Brain microvascular endothelial cell (primary cell): ENCODE results near the gene PIAS4.

ENCODE experiments used
- DNase-seq: peaks from one replicate; pipeline ENCODE4 v3.0.0-alpha.2; 2020
- H3K27ac ChIP-seq: fragments of 250-450 bp; sonication (Bioruptor Pico); 2 replicates; pipeline ENCODE4 v1.5.1; 2020; ENCODE audit warnings: mild to moderate bottlenecking, moderate library complexity
- H3K27me3 ChIP-seq: fragments of 250-450 bp; sonication (Bioruptor Pico); replicated peaks from 2 replicates; pipeline ENCODE4 v1.5.1; 2020; ENCODE audit warnings: mild to moderate bottlenecking
- H3K36me3 ChIP-seq: fragments of 250-450 bp; sonication (Bioruptor Pico); replicated peaks from 2 replicates; pipeline ENCODE4 v1.5.1; 2020; ENCODE audit warnings: mild to moderate bottlenecking
- H3K4me3 ChIP-seq: 2 replicates; pipeline ENCODE4 v1.5.1; 2011; ENCODE audit warnings: low read depth, mild to moderate bottlenecking, control low read depth, low read length, moderate library complexity
- in situ Hi-C: cut with HindIII; loops from 2 replicates; pipeline ENCODE4 v1.10.0; 2017; ENCODE audit warnings: low sequenced_read_pairs, low pct_ligation_motif_present
- TF ChIP-seq, protein P1 (sequence below): IDR thresholded peaks from 2 replicates; pipeline ENCODE4 v1.5.1; 2011; ENCODE audit warnings: low read depth, mild to moderate bottlenecking, moderate library complexity, low read length, control low read depth, inconsistent platforms; ENCODE audit errors: missing control alignments

PIAS4 gene

DNA sequence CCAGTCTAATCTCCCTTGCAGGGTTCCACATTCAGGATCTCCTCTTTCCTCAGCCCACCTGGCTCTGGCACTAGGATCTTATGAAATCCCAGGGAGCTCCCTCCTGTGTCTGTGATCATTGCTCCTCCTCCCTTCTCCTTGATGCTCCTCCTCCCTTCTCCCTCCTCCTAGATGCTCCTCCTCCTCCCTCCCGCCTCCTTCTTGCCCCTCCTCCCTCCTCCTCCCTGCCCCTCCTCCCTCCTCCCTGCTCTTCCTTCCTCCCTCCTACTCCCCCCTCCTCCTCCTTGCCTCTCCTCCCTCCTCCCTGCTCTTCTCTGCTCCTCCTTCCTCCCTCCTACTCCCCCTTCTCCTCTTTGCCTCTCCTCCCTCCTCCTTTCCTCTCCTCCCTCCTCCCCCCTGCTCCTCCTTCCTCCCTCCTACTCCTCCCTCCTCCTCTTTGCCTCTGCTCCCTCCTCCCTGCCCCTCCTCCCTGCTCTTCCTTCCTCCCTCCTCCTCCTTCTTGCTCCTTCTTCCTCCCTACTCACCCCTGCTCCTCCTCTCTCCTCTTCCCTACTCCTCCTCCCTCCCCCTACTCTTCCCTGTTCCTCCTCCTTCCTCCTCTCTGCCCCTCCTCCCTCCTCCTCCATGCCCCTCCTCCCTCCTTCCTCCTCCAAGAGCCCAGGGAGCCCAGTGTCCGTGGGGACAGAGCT is 74.0 kb downstream of the PIAS4 start:
- Histone ChIP-seq H3K27ac (no peak overlapping the region), H3K27me3 (no peaks in the 10 kb centered on the region), H3K36me3 (no peaks in the 10 kb centered on the region), H3K4me3 (no peak overlapping the region)
- TF ChIP-seq, protein P1, sequence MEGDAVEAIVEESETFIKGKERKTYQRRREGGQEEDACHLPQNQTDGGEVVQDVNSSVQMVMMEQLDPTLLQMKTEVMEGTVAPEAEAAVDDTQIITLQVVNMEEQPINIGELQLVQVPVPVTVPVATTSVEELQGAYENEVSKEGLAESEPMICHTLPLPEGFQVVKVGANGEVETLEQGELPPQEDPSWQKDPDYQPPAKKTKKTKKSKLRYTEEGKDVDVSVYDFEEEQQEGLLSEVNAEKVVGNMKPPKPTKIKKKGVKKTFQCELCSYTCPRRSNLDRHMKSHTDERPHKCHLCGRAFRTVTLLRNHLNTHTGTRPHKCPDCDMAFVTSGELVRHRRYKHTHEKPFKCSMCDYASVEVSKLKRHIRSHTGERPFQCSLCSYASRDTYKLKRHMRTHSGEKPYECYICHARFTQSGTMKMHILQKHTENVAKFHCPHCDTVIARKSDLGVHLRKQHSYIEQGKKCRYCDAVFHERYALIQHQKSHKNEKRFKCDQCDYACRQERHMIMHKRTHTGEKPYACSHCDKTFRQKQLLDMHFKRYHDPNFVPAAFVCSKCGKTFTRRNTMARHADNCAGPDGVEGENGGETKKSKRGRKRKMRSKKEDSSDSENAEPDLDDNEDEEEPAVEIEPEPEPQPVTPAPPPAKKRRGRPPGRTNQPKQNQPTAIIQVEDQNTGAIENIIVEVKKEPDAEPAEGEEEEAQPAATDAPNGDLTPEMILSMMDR, result no peak
- DNase-seq, result no peak
- in situ Hi-C loops, result no loop called here

DNA sequence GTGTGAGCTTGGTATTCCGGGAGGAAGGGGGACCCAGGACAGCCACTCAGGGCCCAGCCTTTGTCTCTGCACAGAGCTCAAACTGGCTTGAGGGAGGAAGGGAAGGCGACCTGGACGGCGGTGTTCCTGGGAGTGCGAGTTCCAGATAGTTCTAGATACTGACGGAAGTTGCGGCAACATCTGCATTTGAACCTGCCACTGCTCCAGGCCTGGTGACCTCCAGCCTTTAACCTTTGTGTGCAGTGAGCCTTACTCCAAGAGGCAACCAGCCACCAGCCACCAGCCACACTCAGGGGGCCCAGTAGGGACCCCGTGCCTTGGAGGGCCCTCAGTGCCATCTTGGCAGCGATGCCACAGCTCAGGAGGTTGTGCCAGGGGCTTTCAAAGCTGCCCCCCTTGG is 74.6 kb downstream of the PIAS4 start:
- H3K27me3 ChIP-seq, result no peaks in the 10 kb centered on the region
- TF ChIP-seq, protein P1, result no peak
- in situ Hi-C loops, result no loop called here
- no peak overlapping the region for H3K27ac ChIP-seq
- no peak for DNase-seq
- no peak overlapping the region for H3K4me3 ChIP-seq
- no peaks in the 10 kb centered on the region for H3K36me3 ChIP-seq

DNA sequence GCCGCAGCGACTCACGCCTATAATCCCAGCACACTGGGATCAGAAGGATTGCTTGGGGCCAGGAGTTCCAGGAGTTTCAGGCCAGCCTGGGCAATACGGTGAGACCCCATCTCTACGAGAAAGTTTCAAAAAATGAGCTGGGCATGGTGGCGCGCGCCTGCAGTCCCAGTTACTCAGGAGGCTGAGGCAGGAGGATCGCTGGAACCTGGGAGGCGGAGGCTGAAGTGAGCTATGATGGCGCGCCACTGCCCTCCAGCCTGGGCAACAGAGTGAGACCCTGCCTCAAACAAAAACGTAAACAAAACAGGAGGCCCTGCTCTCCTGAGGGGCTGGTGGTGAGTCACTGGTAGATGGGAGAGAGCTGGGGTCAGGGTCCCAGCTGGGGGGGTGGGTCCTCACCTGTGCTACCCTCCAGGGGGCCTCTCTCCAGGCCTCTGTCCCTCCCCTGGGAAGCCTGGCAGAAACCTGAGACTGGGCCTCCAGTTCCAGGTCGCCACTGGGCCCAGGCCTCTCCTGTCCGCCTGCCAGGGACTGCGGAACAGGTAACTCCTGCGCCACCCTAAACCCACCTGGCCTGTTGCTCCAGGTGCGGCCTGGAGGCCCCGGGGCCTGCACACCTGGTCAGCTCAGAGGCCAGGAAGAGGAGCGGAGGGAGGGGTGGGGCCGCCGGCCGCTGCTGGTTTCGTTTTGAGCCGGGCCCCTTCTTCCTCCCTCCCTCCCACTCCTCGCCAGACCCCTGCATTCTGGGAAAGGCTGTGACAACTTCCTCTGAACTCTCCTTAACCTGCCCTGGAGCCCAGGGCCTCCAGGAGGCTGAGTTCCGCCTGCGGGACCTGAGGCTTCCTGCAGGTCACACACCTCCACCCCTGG is 76.4 kb downstream of the PIAS4 start:
- no peaks in the 10 kb centered on the region for H3K27me3 ChIP-seq
- H3K36me3 ChIP-seq, result peaks cover 2% of the 10 kb centered on the region
- in situ Hi-C loops, result no loop called here
- no peak for DNase-seq
- TF ChIP-seq, protein P1, result no peak
- no peak overlapping the region for H3K27ac ChIP-seq
- no peak overlapping the region for H3K4me3 ChIP-seq

DNA sequence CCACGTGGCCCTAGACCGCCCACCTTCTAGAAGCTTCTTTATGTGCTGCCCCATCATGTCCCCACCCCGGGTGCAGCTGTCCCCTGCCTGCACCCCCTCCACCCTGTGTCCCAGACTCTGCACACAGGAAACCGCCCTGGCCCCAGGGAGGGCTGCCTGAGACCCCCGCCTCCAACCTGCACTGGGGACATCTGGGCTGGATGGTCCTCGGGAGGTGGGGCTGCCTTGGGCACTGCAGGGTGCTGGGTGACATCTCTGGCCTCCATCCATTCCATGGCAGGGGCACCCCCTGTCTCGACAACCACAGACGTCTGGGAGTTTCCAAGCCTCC is 77.0 kb downstream of the PIAS4 start:
- DNase-seq, result no peak
- TF ChIP-seq, protein P1, result no peak
- peaks cover 7% of the 10 kb centered on the region for H3K36me3 ChIP-seq
- in situ Hi-C loops, result no loop called here
- H3K27ac ChIP-seq, result no peak overlapping the region
- H3K27me3 ChIP-seq, result no peaks in the 10 kb centered on the region
- H3K4me3 ChIP-seq, result no peak overlapping the region

DNA sequence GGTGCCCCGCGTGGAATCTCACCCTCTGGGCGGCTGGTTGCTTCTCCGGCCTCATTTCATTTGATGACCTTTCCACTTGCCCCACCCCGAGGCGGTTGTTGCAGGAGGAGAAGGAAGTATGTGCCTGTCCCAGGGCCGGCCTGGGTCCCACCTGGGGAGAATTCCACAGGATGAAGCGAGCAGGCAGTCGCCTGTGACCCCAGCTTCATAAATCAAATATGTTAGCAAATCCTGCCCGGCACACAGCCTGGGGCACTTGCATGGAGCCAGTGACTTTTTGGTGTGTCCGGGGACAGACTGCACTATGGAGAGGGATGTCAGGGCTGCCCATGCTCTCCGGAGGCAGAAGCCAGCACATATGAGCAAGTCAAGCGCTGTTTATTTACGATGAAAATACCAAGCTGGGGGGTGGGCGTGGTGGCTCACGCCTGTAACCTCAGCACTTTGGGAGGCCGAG is 78.9 kb downstream of the PIAS4 start:
- Histone ChIP-seq H3K27ac (no peak overlapping the region), H3K27me3 (no peaks in the 10 kb centered on the region)
- in situ Hi-C loops, result no loop called here

More for the DNA sequence above, 78.9 kb downstream of the PIAS4 start:
- TF ChIP-seq, protein P1, result no peak
- peaks cover 15% of the 10 kb centered on the region for H3K36me3 ChIP-seq
- no peak overlapping the region for H3K4me3 ChIP-seq
- no peak for DNase-seq
